NCI-H2227 (cell line): ENCODE data around the gene MS4A8.
"Not testable (repeated sequence)": the region's sequence is repeated elsewhere in the genome, so short reads cannot be mapped to it uniquely, and the experiment has no call there.

ENCODE experiments used
- DNase-seq: peaks from one replicate; lab custom pipeline; 2025; ENCODE audit not compliant: unreplicated experiment; lab: John Stamatoyannopoulos, UW

The MS4A8 gene

DNA sequence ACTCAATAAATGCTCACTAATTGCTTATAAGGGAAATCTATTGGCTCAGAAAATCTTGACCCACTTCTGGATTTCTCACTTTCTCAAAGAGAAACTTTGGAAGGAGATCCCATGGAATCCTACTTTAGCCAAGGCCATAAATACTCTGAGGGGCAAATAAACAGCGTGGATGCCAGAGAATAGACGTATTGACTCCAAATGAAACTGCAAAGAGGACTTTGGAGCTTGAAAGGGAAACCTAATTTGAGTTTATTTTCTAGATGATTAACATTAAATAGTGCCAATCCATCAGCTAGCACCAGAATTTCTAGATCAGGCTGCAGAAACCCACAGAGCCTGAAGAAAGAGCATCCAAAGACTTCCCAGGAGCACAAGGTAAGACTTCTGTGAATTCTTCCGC is 25.0 kb downstream of the MS4A8 start, which contains the start of gene MS4A18:
Gene MS4A18 (plus strand): TSS at position 301 of the 400 bp plus-strand sequence.
- no peak for DNase-seq

GRCh38 chr11:60725592-60725991 is 26.2 kb downstream of the MS4A8 start:
- no peak for DNase-seq

DNA sequence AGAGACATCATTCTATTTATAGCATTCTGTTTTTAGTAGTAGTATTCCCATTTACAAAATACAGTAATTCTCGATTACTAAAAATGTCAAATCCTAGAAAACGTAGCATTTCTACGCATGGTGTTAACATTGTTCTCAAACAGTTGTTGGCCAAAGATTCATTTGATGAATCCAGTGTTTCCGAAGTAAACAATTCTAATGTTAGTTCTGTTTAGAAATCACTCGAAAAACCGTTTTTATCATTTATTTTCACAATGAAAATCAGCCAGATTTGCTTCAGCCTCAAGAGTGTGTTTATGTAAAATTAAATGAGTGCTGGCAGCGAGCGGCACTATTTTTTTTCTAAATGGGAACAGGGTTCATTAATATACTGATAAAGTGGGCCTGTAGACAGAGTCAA is 32.2 kb downstream of the MS4A8 start:
- no peak for DNase-seq

GRCh38 chr11:60734279-60734678 is 34.9 kb downstream of the MS4A8 start:
- DNase-seq, result no peak

- DNase-seq, result no peak
Measured at GRCh38 chr11:60739114-60739513, 39.7 kb downstream of the MS4A8 start.

- DNase-seq, result no peak
Measured at GRCh38 chr11:60740573-60740972, 41.2 kb downstream of the MS4A8 start.

- no peak for DNase-seq
Measured at GRCh38 chr11:60741421-60741820, 42.0 kb downstream of the MS4A8 start.

DNA sequence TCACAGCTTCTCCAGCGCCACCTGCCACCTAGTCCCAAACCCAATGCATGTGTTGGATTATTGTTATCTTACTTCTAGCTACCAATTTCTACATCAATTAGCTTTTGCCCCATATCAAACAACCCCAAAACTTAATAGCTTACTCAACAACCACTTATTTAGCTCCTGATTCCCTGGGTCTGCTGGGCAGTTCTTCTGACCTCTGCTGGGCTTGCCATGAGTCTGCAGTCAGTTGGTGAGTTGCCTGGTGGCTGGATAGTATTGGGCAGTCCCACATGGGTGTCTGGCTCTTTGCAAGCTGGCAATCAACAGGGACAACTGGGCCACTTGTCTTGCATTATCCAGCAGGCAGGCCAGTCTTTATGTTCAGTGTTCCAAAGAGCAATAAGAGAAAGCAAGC is 43.6 kb downstream of the MS4A8 start:
- DNase-seq, result no peak

DNA sequence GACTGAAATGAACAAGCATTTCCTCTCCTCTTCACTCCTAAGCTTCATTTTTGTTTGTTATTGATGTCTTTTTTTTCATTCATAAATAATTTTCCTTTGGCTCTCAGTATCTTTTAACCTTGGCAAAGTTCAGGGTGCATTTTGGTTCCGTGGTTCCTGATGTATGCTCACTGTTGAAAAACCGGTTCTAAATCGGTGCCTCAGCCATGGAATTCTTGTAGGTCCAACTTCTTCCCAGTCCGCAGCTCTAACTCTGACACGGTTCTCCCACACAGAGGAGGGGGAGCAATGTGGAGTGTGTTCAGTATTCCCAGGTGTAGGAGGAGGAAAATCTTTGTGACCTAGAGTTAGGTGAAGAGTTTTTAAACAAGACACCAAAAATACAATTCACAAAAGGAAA is 44.7 kb downstream of the MS4A8 start:
- DNase-seq, result no peak

GRCh38 chr11:60747359-60747873 is 48.0 kb downstream of the MS4A8 start:
- DNase-seq, result no peak

DNA sequence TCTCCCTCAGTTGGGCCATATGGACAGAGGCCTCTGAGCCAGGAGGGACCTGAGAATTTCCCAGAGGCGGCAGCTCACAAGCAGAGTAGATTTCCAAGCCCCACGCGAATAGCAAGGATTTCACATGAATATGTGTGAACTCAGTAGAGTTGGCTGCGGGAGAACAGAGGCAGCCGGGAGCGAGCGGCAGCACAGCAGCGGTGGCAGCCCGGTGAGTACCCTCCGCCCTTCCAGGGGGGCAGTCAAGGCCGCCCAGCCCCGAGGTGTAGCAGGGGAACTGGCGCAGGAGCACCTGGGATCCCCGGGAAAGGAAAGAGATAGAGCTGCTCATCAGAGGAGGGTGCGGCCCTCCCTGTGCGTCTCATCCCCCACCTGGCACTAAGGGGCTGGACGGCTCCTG is 48.8 kb downstream of the MS4A8 start:
- DNase-seq, result no peak

GRCh38 chr11:60748821-60749220 is 49.4 kb downstream of the MS4A8 start:
- DNase-seq, result no peak

GRCh38 chr11:60750911-60751310 is 51.5 kb downstream of the MS4A8 start:
- no peak for DNase-seq

DNA sequence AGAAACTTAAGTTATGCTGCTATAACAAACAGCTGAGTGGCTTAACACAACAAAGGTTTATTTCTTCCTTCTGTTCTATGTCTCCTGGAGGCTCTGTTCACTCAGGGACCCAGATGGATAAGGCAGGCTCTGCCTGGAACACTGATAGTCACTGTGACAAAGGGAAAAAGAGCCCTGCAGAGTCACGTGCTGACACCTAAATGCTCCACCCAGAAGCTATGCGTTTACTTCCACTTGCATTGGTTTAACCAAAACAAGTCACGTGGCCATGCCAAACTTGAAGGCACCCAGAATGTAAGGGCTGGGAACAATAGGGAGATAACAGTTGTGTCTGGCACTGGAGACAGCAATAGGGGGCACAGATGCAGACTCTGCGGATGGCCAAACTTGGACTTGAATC is 53.9 kb downstream of the MS4A8 start:
- DNase-seq, result no peak

GRCh38 chr11:60754887-60755286 is 55.5 kb downstream of the MS4A8 start:
- DNase-seq, result no peak

DNA sequence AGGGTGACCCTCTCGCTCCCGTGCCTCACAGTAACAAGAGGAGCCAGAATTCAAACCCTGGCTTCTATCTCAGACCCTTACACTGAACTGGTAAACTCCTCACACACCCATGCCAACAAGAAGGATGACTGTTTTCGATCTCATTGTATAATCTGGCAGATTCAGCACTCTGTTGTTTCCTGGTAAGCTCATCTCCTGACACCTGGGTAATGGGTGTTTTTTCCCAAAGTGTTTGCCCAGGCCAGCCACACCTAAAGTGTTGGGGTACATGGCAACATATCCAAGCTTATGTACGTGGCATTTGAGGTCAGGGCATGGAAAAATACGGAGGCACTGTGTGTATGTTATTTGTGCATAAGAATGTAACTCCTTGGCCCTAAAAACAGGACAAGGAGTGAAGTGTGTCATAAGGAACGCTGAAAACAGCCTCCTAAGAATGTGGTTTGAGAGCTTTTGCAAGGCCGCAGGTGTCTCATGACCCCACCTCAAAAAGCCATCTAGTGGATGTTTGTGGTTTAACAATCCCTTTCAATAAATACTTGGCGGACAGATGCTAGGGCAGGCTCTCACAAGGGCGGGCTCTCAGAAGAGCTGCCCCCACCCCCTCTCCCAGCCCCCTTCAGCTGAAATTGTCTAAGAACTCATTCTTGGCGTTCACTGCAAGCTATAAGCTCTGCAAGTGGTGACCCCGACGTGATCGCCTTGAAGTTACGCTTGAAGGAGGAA is 57.1 kb downstream of the MS4A8 start, which contains the start of gene MS4A15:
Gene MS4A15 (plus strand): TSS at position 561 of the 726 bp plus-strand sequence. CDS start 6,867 bp downstream, outside the sequence.
- no peak for DNase-seq

- DNase-seq, result no peak
Measured at GRCh38 chr11:60757231-60757800, 57.9 kb downstream of the MS4A8 start.

GRCh38 chr11:60758671-60759070 is 59.3 kb downstream of the MS4A8 start:
- DNase-seq, result not testable (repeated sequence)

DNA sequence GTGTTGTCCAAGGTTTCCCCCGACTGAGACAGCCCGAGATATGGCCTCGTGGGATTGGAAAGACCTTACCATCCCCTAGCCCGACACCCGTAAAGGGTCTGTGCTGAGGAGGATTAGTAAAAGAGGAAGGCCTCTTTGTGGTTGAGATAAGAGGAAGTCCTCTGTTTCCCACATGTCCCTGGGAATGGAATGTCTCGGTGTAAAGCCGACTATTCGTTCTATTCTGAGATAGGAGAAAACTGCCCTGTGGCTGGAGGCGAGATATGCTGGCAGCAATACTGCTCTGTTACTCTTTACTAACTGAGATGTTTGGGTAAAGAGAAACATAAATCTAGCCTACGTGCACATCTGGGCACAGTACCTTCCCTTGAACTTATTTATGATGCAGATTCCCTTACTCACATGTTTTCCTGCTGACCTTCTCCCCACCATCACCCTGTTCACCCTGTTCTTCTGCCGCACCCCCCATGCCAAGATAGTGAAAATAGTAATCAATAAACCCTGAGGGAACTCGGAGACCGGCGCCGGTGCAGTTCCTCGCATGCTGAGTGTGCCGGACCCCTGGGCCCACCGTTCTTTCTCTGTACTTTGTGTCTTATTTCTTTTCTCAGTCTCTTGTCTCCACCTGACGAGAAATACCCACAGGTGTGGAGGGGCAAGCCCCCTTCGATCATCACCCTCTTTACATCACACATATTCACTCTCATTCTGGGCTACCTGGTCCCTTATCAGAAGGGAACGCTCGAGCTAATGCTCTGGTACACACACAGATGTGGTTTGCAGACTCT is 60.2 kb downstream of the MS4A8 start:
- DNase-seq, result not testable (repeated sequence)

- DNase-seq, result no peak
Measured at GRCh38 chr11:60761436-60762190, 62.2 kb downstream of the MS4A8 start.
